GM18907 (cell line): ENCODE results near the gene GCNT4.

Experiments
- ATAC-seq: cut with Tn5 transposase; IDR thresholded peaks from one replicate; pipeline ENCODE4 v1.9.1; 2021; ENCODE audit warnings: mild to moderate bottlenecking, moderate library complexity; ENCODE audit not compliant: unreplicated experiment

GCNT4 gene

GRCh38 chr5:75051217-75051751, 1.1 kb downstream of the GCNT4 start:
- ATAC-seq: no peak

- no peak for ATAC-seq
Measured at GRCh38 chr5:75050415-75050814, 1.9 kb downstream of the GCNT4 start.

GRCh38 chr5:75049456-75050351, 2.7 kb downstream of the GCNT4 start:
- no peak for ATAC-seq

DNA sequence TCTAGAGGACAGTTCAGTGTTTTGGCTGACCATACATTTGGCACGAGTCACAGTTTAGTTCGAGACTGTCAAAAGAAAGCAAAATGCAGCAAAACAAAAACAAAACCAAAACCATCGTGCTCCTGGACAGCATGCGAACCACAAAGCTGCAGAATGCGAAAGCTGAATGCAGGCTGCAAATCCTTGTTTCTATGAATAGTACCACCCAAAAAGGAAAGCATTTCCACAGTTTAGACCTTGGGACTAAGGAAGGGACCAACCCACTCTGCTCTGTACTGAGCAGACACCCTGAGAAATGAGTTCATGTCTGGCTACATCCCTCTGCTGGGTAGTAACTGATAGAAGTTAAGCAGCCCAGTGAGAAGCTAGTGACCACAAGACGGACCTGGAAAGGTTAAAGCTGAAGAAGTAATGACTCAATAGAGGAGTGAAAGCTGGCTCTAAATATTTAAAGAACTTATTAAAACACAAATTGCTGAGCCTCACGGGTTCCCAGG, 3.9 kb downstream of the GCNT4 start:
- peak; percentile 45 for ATAC-seq

DNA sequence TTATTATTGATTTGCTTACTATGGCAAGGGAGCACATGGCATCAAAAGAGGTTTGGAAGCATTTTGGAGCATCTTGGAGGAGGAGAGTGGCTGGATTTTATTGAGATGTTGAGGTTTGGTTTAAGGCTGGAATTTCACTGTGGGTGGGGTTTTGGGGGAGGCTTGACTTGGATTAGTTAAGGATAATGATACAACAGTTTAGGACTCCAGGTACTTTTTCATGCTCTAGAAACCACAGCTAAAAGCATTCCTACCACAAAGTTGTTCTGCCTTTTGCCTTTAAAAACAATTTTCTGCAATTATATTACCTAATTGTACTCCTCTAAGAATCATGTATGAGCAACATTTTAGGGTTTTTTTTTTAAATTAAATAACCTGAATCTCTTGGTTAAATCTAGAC, 5.0 kb downstream of the GCNT4 start:
- ATAC-seq: no peak

DNA sequence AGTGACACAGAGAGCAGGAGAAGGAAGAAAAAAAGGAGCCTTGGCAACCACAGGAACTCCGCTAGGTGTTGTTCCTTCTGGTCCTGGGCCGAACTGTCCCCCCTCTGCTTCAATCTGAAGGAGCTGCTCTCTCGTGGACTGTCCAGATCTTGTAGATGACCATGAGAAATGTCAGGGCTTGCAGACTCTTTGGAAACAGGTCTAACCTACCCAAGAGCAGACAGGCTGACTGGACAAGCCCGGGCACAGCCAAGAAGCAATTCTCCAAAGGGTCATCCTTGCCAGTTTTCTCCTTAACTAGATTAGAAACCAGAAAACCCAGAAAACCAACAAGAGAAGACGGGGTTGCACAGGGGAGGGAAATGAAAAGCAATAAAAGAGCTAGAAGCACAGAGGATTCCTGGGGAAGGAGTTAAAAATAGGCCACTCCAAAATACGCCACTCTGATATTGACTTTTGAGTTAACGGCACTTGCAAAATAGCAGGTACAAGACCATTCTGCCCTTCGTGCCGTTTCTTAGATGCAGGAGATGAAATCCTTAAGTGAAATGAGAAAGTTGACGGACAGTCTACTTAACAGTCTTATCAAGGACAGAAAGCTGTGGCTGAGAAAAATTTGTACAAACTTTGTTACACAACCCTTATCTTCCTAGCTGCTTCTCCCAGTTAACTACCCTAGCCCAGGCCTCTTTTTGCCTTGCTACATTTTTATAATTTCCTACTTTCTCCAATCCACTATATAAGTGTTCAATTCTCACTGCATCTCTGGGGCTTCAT, 5.8 kb downstream of the GCNT4 start:
- no peak for ATAC-seq

DNA sequence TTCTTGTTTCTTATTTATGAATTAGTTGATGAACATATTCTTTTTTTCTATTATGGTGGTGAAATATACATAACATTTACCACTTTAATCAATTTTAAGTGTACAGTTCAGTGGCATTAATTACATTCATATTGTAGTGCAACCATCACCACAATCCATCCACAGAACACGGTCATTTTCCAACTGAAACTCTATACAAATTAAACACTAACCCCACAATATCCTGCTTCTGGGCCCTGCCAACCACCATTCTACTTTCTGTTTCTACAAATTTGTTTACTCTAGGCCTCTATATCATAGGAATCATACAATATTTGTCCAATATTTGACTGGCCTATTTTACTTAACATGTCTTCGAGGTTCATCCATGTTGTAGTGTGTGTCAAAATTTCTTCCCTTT, 7.3 kb downstream of the GCNT4 start:
- ATAC-seq: no peak

DNA sequence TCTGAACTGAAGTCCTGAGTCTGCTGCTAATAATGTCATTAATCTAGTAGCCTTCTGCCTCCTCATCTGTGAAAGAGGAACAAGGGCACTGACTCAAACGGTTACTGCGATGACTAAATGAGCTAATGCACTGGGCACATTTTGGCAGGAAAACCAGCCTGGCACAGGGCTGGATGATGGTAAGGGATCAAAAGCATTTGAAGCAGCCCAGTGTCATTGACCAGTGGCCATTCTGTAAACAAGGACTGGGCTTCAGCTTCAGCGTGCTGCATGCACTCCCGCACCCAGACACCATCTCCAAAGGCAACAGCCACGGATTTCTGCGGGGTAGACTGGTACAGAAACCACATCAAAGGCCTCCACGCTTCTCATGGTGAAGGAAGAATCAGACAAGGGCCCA, 8.0 kb downstream of the GCNT4 start:
- no peak for ATAC-seq

- ATAC-seq: no peak
Measured at GRCh38 chr5:75043633-75044264, 8.6 kb downstream of the GCNT4 start.

DNA sequence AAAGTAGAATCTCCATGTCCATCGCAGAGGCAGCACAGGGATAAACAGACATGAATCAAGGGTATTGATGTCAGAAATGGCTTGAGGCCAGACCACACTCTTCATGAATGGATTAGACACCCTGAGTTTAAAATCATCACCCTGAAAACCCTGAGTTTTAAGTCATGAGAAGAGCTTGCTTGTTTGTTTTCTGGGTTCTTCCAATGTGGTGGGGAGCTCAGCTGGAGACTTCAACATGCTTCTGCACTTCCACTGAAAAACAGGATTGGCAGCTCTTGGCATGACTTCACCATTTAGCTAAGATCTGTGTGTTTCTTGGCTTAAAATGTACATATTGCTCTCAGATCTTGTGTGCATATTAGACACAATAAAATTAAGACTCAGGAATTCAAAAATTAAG, 9.8 kb downstream of the GCNT4 start:
- no peak for ATAC-seq

DNA sequence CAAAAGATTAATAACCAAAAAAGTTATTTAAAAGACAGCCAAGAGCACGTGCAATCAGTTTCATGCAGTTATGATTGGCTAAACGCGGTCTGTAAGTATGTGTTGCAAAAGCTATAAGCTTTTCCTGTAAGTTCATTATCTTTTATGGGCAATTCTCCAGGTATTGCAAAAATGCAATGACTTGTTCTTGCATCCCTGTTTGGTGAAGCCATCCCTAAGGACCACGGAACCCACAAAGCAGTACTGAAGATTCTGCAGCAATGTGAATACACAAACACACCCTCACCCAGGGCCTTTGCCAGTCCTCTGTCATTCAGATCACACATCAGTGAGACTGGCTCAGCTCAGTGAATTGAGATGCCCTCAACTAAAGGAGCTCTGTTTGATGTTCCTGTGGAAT, 11.4 kb downstream of the GCNT4 start:
- no peak for ATAC-seq

DNA sequence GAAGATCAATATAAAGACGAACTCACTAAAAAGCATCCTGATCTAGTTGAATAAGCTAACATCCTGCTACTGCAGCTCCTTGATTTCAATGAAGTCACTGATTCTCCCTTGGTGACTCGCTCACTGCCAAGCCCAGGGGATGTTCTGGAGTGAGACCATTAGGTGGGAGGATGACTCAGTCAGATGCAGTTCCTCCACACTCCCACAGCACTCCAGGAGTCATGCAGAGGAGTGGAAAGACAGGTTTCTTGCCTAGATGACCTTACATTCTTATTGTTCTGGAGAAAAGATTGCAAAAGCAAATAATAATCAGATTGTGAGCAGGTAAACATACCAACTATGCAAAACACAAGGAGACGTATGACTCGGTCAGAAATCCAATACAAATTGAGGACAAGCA, 15.3 kb downstream of the GCNT4 start:
- no peak for ATAC-seq

GRCh38 chr5:75034137-75034739, 18.1 kb downstream of the GCNT4 start:
- ATAC-seq: no peak

DNA sequence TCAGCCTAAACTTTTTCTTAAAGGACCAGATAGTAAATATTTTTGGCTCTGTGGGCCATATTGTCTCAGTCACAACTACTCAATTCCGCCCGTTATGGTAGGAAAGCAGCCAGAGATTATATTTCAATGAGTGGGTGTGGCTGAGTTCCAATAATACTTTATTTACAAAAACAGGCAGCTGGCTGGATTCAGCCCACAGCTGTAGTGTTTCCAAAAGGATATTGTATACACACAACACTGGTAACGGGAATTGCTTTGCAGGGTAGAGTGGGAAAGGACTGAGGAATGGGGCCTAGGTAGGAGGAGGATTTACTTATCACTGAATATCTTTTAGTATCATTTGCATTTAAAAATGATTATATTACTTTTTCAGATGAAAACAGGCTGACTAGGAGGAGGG, 21.0 kb downstream of the GCNT4 start:
- ATAC-seq: no peak

DNA sequence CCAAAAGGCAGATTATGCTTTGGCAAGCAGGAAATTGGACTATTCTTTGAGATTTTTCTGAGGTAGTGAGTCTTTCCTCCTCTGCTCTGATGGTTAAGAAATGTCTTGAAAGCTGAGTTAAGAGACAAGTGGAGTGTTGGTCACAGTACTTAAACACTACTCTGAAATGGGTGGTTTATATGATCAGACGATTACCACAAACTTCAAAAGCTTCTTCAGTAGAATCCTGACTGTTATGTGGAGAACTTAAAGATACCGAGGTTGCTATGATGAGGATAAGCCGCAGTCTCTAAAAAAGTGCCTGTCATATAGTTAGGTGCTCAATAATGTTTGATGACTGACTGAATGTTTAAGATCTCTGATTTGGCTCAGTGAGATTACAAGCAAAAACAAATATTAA, 24.3 kb downstream of the GCNT4 start:
- no peak for ATAC-seq

DNA sequence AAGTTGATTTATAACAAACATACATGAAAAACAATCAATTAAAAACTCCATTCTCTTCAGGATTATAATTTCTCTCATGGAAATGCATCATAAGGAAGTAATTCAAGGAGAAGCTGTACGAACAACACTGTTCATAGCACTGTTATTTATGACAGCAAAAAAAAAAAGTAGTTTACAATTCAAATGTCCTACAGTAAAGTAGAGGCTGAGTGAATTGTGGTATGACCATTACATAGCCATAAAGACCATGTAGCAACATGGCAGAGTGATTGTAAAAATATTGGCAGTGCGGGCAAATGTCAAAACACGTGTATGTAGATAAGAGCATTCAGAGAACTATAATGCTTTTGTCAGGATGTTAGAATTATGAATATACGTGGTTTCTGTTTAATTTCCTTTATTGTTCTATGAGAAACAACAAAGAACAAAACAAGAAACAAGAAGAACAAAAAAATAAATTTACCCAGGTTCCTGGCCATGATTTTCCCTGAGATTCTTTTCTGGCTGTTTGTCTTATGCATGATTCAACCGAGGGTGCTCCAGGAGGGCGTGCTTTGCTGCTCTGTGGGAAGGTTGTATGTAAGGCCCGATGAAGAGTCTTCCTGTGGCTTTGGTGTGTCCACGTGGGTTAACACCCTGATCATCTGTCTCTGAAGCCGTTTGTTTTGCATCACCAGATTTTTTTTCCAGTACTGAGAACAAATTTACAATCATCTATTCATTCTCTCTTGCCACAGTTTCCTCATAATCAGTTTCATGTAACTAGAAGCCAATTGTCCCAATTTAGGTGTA, 28.8 kb downstream of the GCNT4 start:
- ATAC-seq: no peak

DNA sequence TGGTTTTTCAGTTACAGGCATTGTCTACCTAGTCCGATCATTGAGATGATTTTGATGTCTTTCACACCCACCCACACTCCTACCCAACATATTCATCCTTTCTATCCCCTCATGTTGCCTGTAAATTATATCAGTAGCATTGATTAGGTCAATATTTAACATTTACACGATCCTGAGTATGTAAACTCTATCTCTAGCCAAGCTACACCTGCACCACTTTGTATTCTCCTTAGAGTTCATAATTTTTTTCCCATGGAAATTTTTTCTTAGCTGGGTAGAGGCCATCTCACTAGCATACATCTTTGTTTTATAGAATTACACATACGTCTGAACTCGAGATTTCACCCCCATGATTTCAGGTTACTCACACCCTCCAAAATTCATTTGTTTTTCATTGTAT, 30.6 kb downstream of the GCNT4 start:
- no peak for ATAC-seq

GRCh38 chr5:75021219-75021618, 31.1 kb downstream of the GCNT4 start:
- no peak for ATAC-seq

- ATAC-seq: no peak
Measured at GRCh38 chr5:75020016-75020656, 32.2 kb downstream of the GCNT4 start.
